Measurements from ENCODE around the gene AFAP1L2. TPM values are rescaled to one million over a fixed set of nuclear protein-coding genes. Genes with fewer than 3 reads are reported as not detected.

AFAP1L2 gene
- total RNA-seq, 2 donors from 2014 or later, result 5.8 to 6.3 TPM

DNA sequence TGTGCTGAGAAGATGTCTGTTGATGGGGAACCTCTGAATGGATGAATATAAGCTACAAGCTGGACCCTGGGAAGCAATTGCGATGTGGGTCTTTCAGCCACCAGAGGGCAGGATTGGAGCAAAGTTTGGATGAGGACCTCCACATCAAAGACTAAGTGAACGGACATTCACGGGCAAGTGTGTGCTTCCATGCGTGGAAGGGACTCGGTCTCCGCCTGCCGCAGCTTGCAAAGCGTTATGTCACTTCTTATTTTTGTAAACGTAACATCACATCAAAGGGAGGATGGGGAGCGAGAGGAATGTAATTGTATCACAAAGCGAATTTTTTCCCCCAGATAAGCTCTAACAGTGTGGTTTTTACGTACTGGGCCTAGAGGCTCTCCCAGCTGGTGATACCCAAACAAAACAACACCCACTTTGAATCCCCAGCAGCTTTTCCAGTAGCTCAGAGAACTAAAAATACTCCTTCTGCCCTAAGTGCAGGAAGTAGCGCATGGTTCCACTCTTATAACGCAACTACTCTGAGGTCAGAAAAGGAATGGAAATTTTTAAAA is 100.2 kb downstream of the AFAP1L2 start:
- TF ChIP-seq, protein P1, sequence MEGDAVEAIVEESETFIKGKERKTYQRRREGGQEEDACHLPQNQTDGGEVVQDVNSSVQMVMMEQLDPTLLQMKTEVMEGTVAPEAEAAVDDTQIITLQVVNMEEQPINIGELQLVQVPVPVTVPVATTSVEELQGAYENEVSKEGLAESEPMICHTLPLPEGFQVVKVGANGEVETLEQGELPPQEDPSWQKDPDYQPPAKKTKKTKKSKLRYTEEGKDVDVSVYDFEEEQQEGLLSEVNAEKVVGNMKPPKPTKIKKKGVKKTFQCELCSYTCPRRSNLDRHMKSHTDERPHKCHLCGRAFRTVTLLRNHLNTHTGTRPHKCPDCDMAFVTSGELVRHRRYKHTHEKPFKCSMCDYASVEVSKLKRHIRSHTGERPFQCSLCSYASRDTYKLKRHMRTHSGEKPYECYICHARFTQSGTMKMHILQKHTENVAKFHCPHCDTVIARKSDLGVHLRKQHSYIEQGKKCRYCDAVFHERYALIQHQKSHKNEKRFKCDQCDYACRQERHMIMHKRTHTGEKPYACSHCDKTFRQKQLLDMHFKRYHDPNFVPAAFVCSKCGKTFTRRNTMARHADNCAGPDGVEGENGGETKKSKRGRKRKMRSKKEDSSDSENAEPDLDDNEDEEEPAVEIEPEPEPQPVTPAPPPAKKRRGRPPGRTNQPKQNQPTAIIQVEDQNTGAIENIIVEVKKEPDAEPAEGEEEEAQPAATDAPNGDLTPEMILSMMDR (IDR thresholded peaks at IDR 0.05), result peak; percentile 59 to 76
- peaks cover 0 to 24% of the 10 kb centered on the region in 2 donors for H3K4me1 ChIP-seq
- no peaks in the 10 kb centered on the region for H3K9me3 ChIP-seq
- peak; percentile 90 for DNase-seq (ENCODE audit: low spot score)
- peaks cover 4% of the 10 kb centered on the region for H3K36me3 ChIP-seq
- peak overlapping the region in 1 of 2 donors; percentile 44 for H3K4me3 ChIP-seq
- H3K27me3 ChIP-seq, result no peaks in the 10 kb centered on the region
- H3K27ac ChIP-seq, result peak overlapping the region; percentile 25 to 42

DNA sequence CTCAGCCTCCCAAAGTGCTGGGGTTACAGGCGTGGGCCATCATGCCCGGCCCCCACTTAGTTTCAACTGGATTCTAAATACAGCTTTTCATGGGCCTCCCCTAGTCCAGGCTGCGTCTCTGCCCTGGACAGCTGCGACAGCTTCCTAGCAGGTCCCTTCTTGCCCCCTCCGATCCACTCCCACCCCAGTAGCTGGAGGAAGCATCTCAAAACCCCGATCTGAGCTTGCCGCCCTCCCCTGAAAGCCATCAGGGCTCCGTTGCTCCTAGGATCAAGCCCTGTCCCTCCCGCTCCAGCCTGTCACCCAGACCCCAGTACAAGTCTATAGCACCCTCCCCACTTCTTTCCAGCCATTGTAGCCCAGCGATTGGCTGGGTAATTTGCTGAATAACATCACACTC is 100.7 kb downstream of the AFAP1L2 start:
- DNase-seq (ENCODE audit: low spot score), result no peak
- Histone ChIP-seq H3K36me3 (peaks cover 4% of the 10 kb centered on the region), H3K9me3 (no peaks in the 10 kb centered on the region), H3K27me3 (no peaks in the 10 kb centered on the region), H3K4me1 (peaks cover 0 to 18% of the 10 kb centered on the region in 2 donors), H3K4me3 (no peak overlapping the region), H3K27ac (no peak overlapping the region)
- TF ChIP-seq, protein P1 (IDR thresholded peaks at IDR 0.05), result no peak

DNA sequence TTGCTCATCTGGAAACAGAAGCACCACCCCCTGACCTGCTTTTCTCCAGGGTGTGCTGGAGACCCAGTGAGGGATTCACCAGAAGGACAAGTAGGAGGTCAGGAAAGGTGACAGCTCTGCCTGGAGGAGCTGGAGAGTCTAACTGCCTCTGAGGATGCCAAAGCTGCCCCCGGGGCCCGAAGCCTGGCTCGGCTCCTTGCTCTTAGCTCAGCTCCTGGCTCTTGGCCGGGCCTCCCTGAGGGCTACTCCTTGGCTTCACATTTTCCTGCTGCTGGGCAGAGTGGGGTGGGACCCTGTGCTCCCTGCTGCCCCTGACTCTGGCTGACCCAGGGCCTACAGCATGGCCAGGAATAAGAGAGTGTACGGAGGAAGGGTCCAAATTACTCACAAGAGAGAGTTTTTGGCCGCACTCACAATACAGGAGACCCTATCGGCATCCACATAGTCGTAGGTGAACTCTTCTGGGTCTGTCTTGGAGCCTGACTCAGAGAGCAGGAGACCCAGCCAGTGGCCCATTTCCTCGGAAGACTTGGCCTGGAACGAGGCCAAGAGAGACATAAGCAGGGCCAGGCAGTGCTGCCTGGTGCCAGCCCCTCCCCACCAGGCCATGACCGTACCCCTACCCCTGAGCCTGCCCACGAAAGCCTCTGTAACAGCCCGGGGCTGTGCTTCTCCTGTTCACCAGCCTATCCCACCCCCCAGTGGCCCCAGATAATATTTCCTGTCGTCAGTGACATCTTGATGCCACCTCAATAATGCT is 102.2 kb downstream of the AFAP1L2 start:
- peaks cover 0 to 13% of the 10 kb centered on the region in 2 donors for H3K4me1 ChIP-seq
- no peak overlapping the region for H3K4me3 ChIP-seq
- peaks cover 10% of the 10 kb centered on the region for H3K36me3 ChIP-seq
- no peaks in the 10 kb centered on the region for H3K27me3 ChIP-seq
- TF ChIP-seq, protein P1 (IDR thresholded peaks at IDR 0.05), result no peak
- no peak overlapping the region for H3K27ac ChIP-seq
- no peak for DNase-seq (ENCODE audit: low spot score)
- no peaks in the 10 kb centered on the region for H3K9me3 ChIP-seq

DNA sequence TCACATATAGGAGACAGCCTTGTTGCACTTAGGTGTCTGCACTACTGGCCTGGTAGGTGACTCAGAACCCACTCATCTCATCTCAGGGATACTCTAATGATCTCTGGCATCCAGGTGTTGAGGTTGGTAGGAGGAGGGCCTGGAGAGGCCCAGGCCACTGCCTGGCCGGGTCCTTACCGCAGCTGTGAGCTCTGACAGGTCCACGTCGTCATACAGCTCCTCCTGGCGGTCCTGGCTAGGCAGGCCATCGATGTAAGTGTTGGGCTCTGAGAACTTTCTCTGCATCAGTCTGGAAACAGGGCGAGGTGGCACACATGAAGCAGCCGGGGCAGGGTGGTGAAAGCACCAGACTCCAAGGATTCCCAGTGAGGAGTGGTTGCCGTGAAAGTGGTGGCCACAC is 103.1 kb downstream of the AFAP1L2 start:
- Histone ChIP-seq H3K36me3 (peaks cover 17% of the 10 kb centered on the region), H3K9me3 (peaks cover 0 to 6% of the 10 kb centered on the region in 2 donors), H3K4me3 (no peak overlapping the region), H3K27me3 (no peaks in the 10 kb centered on the region), H3K27ac (no peak overlapping the region), H3K4me1 (peaks cover 0 to 13% of the 10 kb centered on the region in 2 donors)
- no peak for DNase-seq (ENCODE audit: low spot score)
- TF ChIP-seq, protein P1 (IDR thresholded peaks at IDR 0.05), result no peak

DNA sequence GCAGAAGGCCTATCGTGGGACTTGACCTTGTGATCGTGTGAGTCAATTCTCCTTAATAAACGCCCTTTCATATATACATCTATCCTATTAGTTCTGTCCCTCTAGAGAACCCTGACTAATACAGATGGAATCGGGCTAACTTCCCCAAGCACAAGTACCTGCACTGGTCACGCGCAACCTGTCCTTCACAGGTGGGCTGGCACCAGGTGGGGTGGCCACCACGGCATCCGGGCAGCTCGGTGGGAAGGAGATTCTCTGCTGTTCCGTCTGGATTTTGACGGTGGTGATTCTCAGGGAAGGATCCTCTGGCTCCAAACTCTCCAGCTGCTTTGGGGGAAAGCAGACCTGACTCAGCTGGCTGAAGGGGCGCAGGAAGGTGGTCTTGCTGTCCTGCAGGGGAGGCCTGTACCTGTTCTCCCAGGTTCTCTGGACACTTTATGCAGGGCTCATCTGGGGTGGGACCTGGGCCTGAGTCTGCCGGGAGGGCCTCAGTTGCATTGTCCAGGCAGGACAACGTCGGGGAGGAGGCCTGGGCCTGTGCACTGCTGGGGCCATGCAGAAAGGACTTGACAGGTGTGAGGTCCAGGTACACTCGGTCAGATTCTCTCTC is 104.2 kb downstream of the AFAP1L2 start:
- H3K4me1 ChIP-seq, result peaks cover 0 to 11% of the 10 kb centered on the region in 2 donors
- H3K36me3 ChIP-seq, result peaks cover 27% of the 10 kb centered on the region
- H3K4me3 ChIP-seq, result no peak overlapping the region
- H3K27me3 ChIP-seq, result no peaks in the 10 kb centered on the region
- H3K27ac ChIP-seq, result no peak overlapping the region
- no peak for DNase-seq (ENCODE audit: low spot score)
- peaks cover 0 to 16% of the 10 kb centered on the region in 2 donors for H3K9me3 ChIP-seq
- TF ChIP-seq, protein P1 (IDR thresholded peaks at IDR 0.05), result no peak

Measured in right atrium auricular region (tissue), 2 donors.